GM18907 (cell line): ENCODE results near the gene ENOX1.
A peak's percentile ranks its signal among the peaks of the same experiment; 100 is the strongest.

ENCODE experiments used
- ATAC-seq: cut with Tn5 transposase; IDR thresholded peaks from one replicate; pipeline ENCODE4 v1.9.1; 2021; ENCODE audit warnings: mild to moderate bottlenecking, moderate library complexity; ENCODE audit not compliant: unreplicated experiment

The ENOX1 gene

DNA sequence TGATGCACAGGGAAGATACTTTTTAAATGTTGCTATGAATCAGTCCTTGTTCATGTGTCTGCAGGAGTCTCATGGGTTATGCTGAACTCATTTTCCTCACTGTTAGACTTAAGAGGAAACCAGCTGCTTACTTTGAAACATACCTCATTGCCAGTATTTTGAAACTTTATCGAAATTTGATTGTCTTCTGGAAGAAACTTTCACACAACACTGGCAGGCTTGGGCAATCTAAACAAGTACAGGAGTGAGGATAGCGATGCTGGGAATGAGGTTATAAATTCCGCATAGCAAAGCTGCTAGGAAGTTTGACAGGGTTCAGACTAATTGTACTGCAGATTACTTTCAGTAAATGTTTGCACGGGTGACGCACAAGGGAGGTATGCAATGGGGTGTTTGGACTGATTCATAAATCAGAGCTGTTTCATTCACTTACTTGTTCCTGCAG lies 517.7 kb downstream of the ENOX1 start:
- no peak for ATAC-seq

DNA sequence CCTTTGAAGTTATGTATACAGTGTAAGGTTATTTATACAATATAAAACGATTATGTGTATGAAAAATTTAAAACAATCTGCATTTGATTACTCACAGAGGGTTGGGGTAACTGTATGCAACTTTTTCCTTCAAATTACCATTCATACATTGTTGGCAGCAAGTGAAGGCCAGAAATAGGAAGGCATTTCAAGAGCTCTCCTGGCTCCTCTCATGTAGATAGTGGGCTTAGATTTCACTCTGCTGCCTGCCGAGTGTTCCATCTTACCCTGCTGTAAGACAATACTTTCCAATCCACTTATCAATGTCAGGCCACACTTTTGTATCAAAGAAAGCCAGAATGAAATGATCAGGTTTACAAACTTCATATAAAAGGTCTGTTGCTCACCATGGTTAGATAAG lies 518.1 kb downstream of the ENOX1 start:
- no peak for ATAC-seq

DNA sequence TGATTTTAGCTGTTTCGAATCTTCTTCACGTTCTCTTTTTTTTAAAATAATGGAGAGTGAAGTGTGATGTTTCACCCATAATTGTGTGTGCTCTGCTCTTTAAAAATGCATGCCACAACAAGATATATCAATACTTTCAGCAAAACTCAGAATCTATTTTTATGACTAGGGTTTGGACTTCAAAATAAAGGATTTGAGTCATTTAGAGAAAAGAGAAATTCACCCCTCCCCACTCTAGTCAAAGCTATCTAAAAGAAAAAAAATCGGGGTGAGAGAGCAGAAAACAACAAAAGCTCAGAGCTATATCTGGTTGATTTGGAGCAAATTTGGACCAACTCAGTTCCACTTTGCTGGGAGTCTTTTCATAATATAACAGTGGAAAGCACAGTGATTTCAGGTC lies 518.9 kb downstream of the ENOX1 start:
- ATAC-seq = no peak

DNA sequence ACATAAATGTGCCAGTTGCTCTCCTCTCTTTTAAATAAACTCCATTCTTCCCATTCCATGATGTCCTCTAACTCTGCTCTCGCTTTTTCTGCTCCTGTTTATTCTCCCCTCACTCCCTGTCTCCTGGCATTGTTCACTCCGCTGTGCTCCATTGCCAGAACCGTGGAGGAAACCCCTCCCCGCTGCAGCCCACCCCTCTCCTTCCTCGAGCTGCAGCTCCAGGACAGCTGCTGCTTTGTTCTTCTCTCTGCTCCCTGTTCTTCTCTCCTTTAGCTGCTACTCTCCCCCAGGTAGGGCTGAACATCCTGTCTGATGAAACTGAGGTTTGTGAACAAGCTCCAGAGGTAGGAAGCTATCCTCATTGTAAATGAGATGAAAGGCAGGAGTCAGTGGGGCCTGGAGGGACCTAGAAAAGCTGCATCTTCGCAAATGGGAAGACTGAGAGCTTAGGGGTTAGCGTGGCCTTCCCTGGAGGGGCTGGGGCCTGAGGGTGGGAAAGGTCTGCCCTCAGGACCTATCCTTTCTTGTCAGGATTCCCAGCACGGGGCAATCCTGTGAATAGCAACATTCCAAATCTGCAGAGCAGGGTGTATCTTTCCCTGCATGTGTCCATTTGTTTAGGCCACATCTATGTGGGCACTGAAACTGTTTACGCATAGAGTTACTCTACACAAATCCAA lies 519.7 kb downstream of the ENOX1 start:
- ATAC-seq = no peak

DNA sequence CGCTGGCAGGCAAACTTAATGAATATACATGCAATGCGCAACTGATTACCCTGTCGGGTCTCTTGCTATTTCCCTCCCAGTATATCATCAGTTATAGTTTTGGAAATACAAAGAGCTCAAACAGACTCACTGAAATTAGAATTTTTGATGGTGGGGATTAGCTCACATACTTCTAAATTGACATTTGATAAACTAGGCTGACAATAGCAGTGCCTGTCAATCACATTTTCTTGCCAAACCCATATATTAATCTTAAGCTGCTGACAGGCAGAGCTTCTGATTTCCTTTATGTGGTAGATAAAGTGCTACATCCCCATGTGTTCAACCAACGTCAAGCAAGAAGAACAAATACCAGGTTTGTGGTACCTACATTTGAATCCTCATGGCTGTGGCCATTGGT lies 521.7 kb downstream of the ENOX1 start:
- ATAC-seq = no peak

DNA sequence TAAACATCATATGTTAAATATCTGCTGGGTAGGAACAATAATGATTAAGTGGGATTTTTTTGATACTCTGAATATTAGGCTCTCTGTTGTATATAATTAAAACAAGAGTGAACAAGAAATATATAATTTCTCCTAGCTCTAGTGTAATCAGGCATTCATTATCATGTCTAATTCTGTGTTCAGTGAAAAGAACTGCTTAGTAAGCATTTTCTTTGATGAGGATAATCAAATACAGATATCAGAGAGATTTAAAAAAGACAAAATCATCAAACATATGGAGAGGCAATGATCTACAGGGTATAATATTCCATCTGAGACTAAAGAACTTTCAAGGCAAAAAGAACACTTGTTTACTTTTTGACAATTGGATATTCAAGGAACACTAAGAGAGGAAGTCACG lies 522.3 kb downstream of the ENOX1 start:
- ATAC-seq = no peak

DNA sequence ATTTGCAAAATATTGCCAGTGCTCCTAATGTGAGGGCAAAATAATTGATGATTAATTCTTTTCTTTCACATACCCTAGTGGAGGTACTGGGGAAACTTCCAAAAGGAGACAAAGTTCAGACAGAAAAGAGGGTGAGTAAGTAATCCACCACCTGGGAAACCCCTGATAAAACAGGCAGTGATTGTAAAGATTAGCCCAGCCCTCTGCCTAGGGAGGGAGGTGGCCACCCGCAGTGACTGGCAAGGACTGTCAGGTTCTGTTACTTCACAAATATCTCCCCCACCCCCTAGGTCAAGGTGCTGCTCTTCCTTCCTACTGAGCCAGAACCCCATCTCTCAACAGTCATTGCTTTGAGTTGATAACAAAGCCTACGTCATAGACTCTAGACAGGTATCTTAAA lies 523.7 kb downstream of the ENOX1 start:
- ATAC-seq = no peak

DNA sequence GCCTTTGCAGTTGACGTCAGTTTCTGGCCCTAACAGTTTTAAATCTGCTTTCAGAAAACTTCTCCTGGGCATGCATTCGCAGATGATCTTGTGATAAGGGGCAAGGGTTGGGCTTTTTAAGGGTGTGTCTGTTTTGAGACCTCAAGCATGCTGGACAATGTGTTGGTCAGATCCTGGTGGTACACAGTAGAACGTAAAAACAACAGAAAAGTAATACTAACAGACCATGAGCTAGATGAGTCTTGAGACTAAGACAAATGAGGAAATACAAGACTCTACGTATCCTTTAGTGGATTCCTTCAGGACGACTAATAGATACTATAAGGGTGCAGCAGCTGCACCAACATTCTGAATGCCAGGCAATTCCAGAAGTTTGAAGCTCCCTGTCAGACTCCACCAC lies 525.8 kb downstream of the ENOX1 start:
- no peak for ATAC-seq

DNA sequence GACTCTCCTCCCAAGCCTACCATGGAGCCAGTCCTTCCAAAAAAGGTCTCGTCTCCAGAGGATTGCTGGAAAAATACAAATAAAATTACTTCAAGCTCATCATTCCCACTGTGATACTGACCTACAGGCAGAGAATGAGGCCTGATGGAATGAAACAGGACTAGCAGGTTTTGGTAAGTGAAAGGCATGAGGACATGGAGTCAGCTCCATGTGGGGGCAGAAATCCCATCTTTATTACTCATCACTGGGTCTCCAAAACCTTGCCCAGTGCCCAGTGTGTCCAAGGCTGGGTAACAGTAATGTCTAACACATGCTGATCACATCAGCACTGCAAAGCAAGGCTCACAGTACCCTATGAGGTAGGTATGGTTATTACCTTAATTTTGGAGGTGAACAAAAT lies 528.0 kb downstream of the ENOX1 start:
- no peak for ATAC-seq

DNA sequence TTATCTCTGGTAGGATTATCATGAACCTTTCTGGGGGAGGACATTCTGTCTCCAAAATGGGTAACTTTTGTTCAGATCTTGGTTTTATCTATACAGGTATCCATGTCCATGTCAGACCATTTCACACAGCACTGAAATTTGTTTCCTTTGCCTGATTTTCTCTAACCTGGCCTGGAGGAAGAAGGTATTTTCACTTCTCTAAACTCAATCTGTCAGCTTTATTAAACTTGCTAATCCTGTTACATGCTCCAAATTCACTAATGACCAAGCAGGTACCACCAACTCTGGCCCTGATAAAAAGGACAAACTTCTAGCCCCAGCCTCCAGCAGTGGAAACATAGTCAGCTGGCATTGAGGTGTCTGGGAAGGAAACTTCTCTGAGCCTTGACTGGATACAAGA lies 529.0 kb downstream of the ENOX1 start:
- ATAC-seq = no peak

DNA sequence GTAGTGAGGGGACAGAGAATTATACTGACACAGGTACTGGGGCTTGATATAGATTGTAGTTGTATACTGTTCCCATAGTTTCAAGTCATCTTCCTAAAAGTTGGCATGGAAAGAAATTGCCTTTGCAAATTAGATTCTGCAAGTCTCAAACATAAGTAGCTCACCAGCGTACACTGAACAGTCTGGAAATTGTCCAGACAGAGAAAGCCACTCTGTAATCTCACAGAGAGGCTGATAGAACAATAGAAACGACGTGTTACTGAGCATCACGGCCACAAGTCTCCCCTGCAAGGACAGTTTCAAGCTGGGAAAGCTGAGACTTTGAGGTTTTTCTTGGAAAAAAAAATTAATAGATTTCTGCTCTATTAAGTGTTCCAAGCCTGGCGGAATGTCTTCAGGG lies 534.8 kb downstream of the ENOX1 start:
- ATAC-seq = no peak

DNA sequence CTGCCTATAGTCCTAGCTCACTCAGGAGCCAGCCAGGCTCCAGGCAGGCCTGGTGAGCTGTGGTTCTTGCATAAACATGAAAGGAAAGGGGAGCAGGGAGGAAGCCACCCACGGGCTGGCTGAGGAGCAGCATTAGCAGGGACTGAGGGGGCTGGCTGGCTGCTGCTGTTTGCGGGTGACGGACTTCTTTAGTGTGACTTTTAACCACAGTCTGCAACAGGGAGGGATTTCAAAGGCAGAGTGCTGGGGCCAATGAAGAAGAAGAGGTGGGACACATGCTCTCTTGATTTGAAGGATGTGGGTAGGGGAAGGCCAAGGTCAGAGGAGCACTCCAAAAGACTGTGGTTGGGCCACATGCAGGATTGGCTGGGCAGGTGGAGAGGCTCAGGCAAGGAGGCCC lies 540.4 kb downstream of the ENOX1 start:
- ATAC-seq = no peak

DNA sequence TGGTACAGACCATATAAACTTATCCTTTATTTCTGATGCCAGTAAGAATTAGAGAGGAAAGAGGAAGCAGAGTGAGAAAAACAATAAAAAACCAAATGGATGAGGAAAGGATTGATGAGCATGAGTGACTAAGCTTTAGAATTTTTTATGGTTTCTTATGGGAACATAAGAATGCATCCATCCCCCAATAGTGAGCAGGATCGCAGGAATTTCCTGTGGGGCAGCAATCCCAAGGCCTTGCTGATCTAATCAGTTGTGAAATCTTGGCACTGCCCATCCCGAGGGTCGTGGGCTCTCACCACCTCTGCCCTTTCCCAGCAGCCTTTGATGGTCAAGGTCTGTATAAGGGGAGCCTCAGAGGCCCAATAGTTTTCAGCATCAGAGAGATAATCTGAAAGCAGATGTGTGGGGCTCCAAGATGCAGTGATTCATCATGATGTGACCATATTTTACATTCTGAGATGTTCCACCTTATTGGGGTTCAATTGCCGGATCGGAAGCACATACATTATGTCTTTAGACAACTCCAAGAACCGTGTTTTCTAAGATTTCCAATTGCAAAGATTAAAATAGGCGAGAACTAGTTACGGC lies 541.3 kb downstream of the ENOX1 start:
- no peak for ATAC-seq

DNA sequence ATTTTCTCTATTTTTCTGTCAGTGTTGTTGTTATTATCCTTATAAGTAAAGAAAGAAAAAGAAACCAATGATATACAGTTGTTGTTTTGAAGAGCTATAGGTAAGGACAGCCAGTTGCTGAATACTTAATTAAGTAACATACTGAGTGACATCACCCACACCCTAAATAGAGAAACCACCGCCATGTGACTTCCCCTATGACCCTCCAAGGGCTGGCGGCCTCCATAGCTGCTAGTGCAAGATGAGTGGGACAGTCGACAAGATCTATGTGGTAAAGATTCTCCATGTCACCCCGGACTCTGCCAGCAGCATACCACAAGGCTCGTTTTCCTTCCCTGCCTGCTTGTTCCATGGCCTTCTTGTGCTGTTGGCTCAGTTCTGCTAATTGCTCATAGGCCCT lies 542.3 kb downstream of the ENOX1 start:
- no peak for ATAC-seq

DNA sequence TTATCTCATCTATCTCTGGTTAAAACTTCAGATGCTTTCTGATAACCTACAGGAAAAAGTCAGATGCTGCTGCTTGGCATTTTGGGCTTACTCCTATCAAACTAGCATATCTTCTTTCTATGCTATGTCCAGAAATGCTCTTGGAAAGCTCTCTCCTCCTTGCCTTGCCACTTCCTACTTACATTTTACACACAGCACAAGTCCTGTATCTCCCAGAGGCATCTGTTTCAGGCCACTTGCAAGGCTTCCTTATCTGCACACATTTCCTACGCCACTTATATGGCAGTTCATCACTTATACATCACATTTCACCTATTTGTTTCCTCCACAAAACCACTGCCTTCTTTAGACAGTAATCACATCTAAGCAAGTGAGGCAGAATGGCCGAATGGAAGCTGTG lies 543.1 kb downstream of the ENOX1 start:
- ATAC-seq = no peak

DNA sequence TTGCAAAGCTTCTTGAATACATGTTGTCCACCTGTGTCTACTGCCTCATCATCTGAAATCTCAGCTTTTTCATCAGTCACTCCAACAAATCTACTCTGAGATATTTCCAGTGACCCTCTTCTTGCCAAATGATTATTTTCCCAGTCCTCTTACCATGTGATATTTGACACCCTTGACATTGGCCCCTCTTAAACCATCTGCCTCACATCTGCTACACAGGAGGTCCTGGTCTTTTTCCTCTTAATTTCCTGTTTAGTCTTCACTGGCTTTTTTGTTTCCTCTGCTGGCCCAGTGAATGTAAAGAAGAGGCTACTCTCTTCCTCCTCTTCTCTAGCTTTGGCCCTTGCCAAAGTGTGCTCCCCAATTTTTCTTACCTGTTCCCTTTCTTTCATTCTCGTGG lies 544.7 kb downstream of the ENOX1 start:
- no peak for ATAC-seq

DNA sequence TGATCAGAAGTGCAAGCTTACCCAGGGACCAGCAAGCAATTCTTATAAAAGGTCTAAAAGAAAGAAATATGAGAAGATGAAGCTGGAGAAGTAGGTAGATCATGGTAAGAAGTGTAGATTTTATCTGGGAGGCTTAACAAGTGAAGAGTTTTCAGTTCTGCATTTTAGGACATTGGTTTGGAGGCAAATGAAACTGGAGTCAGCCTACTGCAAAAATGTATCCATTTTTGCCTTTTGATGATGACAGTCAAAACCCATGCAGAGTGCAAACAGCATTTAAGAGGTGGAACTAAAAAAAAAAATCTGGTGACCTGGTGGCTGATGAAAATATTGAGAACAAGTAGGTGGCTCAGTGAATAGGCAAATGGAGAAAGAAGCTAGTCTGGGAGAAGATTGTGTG lies 546.5 kb downstream of the ENOX1 start:
- peak; percentile 72 for ATAC-seq

DNA sequence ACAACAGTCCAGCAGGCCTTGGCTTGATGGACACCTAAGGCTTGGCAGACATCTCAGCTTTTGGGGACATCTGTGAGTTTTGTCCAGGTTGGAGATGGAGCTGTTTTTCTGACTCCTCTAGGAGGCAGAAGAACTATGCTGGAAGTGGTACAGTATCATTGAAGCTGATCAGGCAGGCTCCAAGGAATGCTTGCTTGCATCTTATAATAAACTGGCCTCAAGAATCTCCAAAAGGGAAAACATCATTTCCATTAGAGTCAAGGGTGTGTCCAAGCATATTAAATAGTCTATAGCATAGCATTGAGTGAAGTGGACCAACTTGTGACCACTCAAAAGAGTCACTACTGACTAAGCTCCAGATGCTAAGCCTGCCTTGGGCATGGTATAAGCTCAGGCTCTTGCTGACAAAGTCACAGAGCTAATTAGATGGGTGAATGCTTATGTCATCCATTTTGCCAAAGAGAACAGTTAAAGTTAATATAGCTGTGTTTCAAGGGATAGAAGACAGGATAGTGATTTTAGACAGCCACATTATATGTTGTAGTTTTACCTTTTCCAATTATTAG lies 547.4 kb downstream of the ENOX1 start:
- ATAC-seq = no peak

DNA sequence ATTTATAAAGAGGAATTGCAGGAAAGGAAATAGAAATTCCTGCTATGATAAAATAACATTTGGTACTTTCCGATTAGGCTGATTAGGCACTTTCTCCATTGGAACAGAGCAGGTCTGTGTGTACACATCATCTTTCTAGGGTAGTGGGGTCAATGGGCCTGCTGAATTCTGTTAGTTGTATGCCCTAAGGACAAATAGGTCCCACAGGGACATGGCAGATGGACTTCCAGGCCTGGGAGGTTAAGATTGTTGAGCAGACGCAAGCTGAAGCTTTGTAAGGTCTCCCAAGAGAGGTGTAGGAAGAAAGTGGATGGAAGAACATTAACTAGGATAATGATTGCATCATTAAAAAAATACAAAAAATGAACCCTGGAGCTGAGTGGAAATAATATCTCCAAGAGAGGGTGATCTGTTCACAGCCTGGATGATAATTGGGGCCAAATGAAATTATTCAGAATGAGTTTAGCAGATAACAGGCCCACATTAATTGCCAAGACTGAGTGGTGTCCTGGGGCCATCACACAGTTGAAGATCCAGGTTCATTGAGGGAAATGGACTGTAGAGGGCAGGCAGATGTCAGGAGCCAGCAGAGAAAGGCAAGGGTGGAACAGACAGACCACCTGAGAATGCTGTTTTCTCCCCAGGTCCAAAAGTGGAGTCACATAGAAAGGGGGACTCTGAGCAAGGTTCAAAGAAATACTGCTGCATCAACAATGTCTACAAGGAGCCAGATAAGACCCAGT lies 548.3 kb downstream of the ENOX1 start:
- no peak for ATAC-seq

DNA sequence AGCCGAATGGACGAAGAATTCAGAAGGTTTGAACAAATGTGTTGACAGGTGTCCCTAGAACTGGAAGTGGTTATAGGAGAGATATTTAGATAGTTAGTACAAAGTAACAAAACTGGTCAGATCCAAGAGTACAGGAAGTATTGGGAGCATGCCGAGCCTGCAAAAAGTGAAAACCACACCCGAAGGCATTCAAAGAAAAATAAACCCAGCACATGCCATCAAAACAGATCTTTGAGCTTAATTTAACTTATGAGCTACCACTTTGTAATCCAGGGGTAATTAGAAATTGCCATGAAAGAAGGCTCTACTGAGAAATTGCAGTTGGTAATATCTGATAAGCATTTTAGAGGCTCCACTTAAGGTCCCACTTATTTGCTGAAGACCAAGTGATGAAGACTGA lies 549.2 kb downstream of the ENOX1 start:
- ATAC-seq = no peak

DNA sequence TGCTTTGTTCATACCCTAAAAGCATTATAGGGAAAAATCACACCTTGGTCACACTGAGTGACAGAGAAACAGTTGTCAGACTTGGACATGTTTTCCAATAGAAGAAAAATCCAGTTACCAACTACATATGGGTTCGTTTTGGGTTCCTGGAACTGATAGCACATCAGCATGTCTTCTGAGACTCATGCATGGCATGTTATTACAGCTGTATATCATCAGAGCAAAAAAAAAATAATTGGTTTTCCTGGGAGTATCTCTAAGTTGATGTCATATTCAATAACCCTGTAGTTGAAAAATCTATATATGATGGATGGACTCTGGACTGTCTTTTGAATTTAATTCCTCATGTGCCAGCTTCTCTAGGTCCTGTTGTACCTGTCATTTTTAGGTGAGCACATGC lies 551.7 kb downstream of the ENOX1 start:
- ATAC-seq = no peak

DNA sequence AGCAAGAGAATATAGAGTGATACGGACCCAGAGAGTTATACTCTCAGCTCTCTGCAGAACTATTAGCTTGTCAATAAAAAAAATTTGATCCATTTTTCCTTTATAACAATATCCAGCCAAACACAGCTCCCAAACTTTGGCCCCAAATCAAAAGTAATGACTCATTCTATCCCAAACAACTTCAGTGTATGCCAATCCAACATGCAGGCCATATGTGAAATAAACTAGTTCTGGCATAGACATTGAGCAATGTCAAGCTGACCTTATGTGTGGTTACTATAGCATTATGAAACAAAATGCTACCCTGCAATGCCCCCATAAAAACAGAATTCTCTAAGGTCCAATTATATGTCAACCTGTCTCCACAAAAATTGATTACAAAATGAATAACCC lies 553.9 kb downstream of the ENOX1 start:
- ATAC-seq = no peak
